Endothelial cell of umbilical vein (primary cell): ENCODE measurements around the gene RNF217. TPM values are rescaled to one million over a fixed set of nuclear protein-coding genes. Genes with fewer than 3 reads are reported as not detected.

Source experiments
- BruUV-seq: library from RNA; stranded (reverse); fragments of 400-500 nt; replicated peaks from 2 replicates; lab custom pipeline; 2021; lab: Mats Ljungman, UMichigan
- CTCF ChIA-PET: fragments of 300-600, 350-600 bp; sonication (Branson Sonifier 250); formaldehyde crosslinking; loops from one replicate; lab custom pipeline; 2021; ENCODE audit warnings: antibody characterized with exemption, inconsistent platforms; lab: Charles Lee
- POLR2A ChIA-PET: fragments of 300-600, 350-600 bp; sonication (Branson Sonifier 250); formaldehyde crosslinking; loops from one replicate; lab custom pipeline; 2021; ENCODE audit warnings: antibody characterized with exemption, inconsistent platforms; lab: Charles Lee
- DNase-seq: peaks from one replicate; pipeline ENCODE4 v3.0.0-alpha.2; 2011; ENCODE audit warnings: low read depth, low spot score
- FAIRE-seq: peaks from 2 replicates; lab custom pipeline; 2011; peaks lifted over from hg19 to GRCh38; lab: Jason Lieb, UNC
- H2AFZ ChIP-seq: 2 replicates; pipeline ENCODE4 v1.6.0; 2012; ENCODE audit warnings: low read depth, low read length, control low read depth, inconsistent platforms
- H3K27ac ChIP-seq: 2 replicates; pipeline ENCODE4 v1.5.1; 2011; ENCODE audit warnings: low read depth, mild to moderate bottlenecking, control low read depth, low read length, moderate library complexity; ENCODE audit not compliant: insufficient read depth
- H3K27me3 ChIP-seq, 2 experiments: 2 replicates each; pipeline versions ENCODE4 v1.6.0 to v1.6.1; 2011; ENCODE audit warnings: low read length in 2 of 2, mixed read lengths in 1 of 2; ENCODE audit not compliant: control insufficient read depth in 2 of 2, insufficient read depth in 2 of 2
- H3K36me3 ChIP-seq, 2 experiments: 2 replicates in 1 of 2; 3 replicates in 1 of 2; pipeline ENCODE4 v1.5.1; 2011; ENCODE audit warnings: low read length in 2 of 2, mild to moderate bottlenecking in 1 of 2, moderate library complexity in 1 of 2; ENCODE audit not compliant: control insufficient read depth in 2 of 2, insufficient read depth in 2 of 2; ENCODE audit errors: extremely low read depth in 1 of 2
- H3K4me1 ChIP-seq: 3 replicates; pipeline ENCODE4 v1.5.1; 2011; ENCODE audit warnings: mild to moderate bottlenecking, low read length; ENCODE audit not compliant: control insufficient read depth, insufficient read depth; ENCODE audit errors: extremely low read depth
- H3K4me2 ChIP-seq: 2 replicates; pipeline ENCODE4 v1.6.1; 2011; ENCODE audit warnings: low read length, control low read depth, mixed read lengths; ENCODE audit not compliant: insufficient read depth
- H3K4me3 ChIP-seq, 3 experiments: fragments of 200-600 bp in 1 of 3; sonication (generic), shearing (Covaris generic) in 1 of 3; replicated peaks in 1 of 3; 2 replicates each; pipeline ENCODE4 v1.5.1; 2011 to 2016; ENCODE audit warnings: control low read depth in 3 of 3, low read length in 3 of 3, mild to moderate bottlenecking in 2 of 3, inconsistent platforms in 1 of 3, low read depth in 1 of 3, moderate library complexity in 1 of 3; ENCODE audit not compliant: insufficient read depth in 1 of 3
- H3K79me2 ChIP-seq: 2 replicates; pipeline ENCODE4 v1.6.0; 2012; ENCODE audit warnings: low read length, inconsistent platforms; ENCODE audit not compliant: control insufficient read depth, insufficient read depth
- H3K9ac ChIP-seq: replicated peaks from 2 replicates; pipeline ENCODE3; 2011; ENCODE audit warnings: low read length, control low read depth; ENCODE audit not compliant: insufficient read depth; ENCODE audit errors: extremely low read depth
- H3K9me1 ChIP-seq: replicated peaks from 3 replicates; pipeline ENCODE4 v1.6.0; 2011; ENCODE audit warnings: mild to moderate bottlenecking, low read length; ENCODE audit not compliant: control insufficient read depth, insufficient read depth; ENCODE audit errors: extremely low read depth
- H3K9me3 ChIP-seq: replicated peaks from 2 replicates; pipeline ENCODE4 v1.5.1; 2012; ENCODE audit warnings: low read length, inconsistent platforms; ENCODE audit not compliant: control insufficient read depth, insufficient read depth
- H4K20me1 ChIP-seq: replicated peaks from 2 replicates; pipeline ENCODE3; 2011; ENCODE audit warnings: mild to moderate bottlenecking, low read length; ENCODE audit not compliant: control insufficient read depth, insufficient read depth; ENCODE audit errors: extremely low read depth
- EZH2 ChIP-seq: IDR thresholded peaks from 2 replicates; pipeline ENCODE4 v1.6.1; 2012; ENCODE audit warnings: borderline replicate concordance, low read depth, mild to moderate bottlenecking, moderate library complexity, low read length, inconsistent platforms; ENCODE audit not compliant: severe bottlenecking
- FOS ChIP-seq: IDR thresholded peaks from 2 replicates; pipeline ENCODE4 v1.6.1; 2011; ENCODE audit warnings: mild to moderate bottlenecking, low read length, moderate library complexity, borderline replicate concordance; ENCODE audit not compliant: insufficient read depth
- GATA2 ChIP-seq: IDR thresholded peaks from 2 replicates; pipeline ENCODE4 v1.7.0; 2011; ENCODE audit warnings: low read depth, mild to moderate bottlenecking, moderate library complexity, mixed read lengths, low read length; ENCODE audit not compliant: insufficient read length, insufficient read depth
- JUN ChIP-seq: IDR thresholded peaks from 2 replicates; pipeline ENCODE4 v1.6.1; 2011; ENCODE audit warnings: borderline replicate concordance, low read depth; ENCODE audit not compliant: insufficient read length, insufficient read depth
- MYC ChIP-seq: IDR thresholded peaks from one replicate; pipeline ENCODE4 v1.6.1; 2011; ENCODE audit warnings: mild to moderate bottlenecking, low read depth, low read length
- POLR2A ChIP-seq: IDR thresholded peaks from 2 replicates; pipeline ENCODE4 v1.6.1; 2012; ENCODE audit warnings: low read depth, mild to moderate bottlenecking, control low read depth, low read length
- POLR2AphosphoS5 ChIP-seq: IDR thresholded peaks from 2 replicates; pipeline ENCODE4 v1.6.1; 2012; ENCODE audit warnings: low read depth, mild to moderate bottlenecking, control low read depth, low read length, moderate library complexity; ENCODE audit not compliant: insufficient read depth
- dilution Hi-C: fragments of 300-500 bp; cut with MboI; formaldehyde crosslinking; loops from one replicate; pipeline ENCODE4 v1.15.0; 2019; ENCODE audit warnings: low sequenced_read_pairs; ENCODE audit not compliant: extremely low pct_ligation_motif_present
- intact Hi-C: fragments of 100-400 bp; cut with micrococcal nuclease; formaldehyde crosslinking; loops from one replicate; pipeline ENCODE4 v1.10.0; 2022
- polyA plus RNA-seq, 4 experiments: library from polyadenylated mRNA; depleted of rRNA in 3 of 4; stranded (reverse) in 3 of 4; unstranded in 1 of 4; fragments of >200 nt; gene quantifications; 2 replicates each; pipeline versions ENCODE4 v1.2.1 to v1.2.3, GENCODE V29; 2011 to 2012; ENCODE audit warnings: missing spikeins in 1 of 4
- total RNA-seq: library from RNA; stranded (reverse); gene quantifications from 2 replicates; pipeline ENCODE4 v1.2.3, GENCODE V29; 2021
- TF ChIP-seq, protein P1 (sequence below): IDR thresholded peaks from 2 replicates; pipeline ENCODE4 v1.6.1; 2011; ENCODE audit not compliant: insufficient read depth, insufficient read length
- TF ChIP-seq, protein P2 (sequence below), 2 donors: IDR thresholded peaks; 1 replicate in 1 of 2; 2 replicates in 1 of 2; pipeline ENCODE4 v1.5.1; 2011; ENCODE audit warnings: low read length in 2 of 2, mild to moderate bottlenecking in 2 of 2, moderate library complexity in 2 of 2, control low read depth in 1 of 2, inconsistent platforms in 1 of 2, low read depth in 1 of 2; ENCODE audit not compliant: insufficient read depth in 1 of 2; ENCODE audit errors: extremely low read depth in 1 of 2

Gene RNF217
- total and polyA plus RNA-seq, 2 donors (not counting 3 experiments of a cell fraction or from before 2014, with no cell fraction given), result 8.8 to 32.5 TPM

- DNase-seq, result no peak
- Histone ChIP-seq H4K20me1 (no peaks in the 10 kb centered on the region), H3K36me3 (no peaks in the 10 kb centered on the region), H3K27me3 (no peaks in the 10 kb centered on the region), H3K79me2 (no peaks in the 10 kb centered on the region), H3K9ac (no peak overlapping the region), H3K9me3 (no peaks in the 10 kb centered on the region), H2AFZ (no peak overlapping the region), H3K27ac (no peak overlapping the region), H3K4me2 (no peak overlapping the region), H3K4me3 (no peak overlapping the region), H3K9me1 (no peaks in the 10 kb centered on the region), H3K4me1 (peaks cover 9% of the 10 kb centered on the region)
- FAIRE-seq, result no peak
- ChIA-PET POLR2A (no interaction called here), CTCF (interaction anchor here (0.7 to 4.4 kb wide), 4 partner anchors 8 to 227 kb away, joined by 3 to 23 read pairs (median 4); no protein-coding TSS in a partner anchor)
- dilution Hi-C loops, result no loop called here
- TF ChIP-seq FOS (no peak), MYC (no peak), GATA2 (no peak), POLR2A (no peak), POLR2AphosphoS5 (no peak), JUN (no peak), EZH2 (no peak)
- TF ChIP-seq, protein P1, sequence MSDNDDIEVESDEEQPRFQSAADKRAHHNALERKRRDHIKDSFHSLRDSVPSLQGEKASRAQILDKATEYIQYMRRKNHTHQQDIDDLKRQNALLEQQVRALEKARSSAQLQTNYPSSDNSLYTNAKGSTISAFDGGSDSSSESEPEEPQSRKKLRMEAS, result no peak
- TF ChIP-seq, protein P2, sequence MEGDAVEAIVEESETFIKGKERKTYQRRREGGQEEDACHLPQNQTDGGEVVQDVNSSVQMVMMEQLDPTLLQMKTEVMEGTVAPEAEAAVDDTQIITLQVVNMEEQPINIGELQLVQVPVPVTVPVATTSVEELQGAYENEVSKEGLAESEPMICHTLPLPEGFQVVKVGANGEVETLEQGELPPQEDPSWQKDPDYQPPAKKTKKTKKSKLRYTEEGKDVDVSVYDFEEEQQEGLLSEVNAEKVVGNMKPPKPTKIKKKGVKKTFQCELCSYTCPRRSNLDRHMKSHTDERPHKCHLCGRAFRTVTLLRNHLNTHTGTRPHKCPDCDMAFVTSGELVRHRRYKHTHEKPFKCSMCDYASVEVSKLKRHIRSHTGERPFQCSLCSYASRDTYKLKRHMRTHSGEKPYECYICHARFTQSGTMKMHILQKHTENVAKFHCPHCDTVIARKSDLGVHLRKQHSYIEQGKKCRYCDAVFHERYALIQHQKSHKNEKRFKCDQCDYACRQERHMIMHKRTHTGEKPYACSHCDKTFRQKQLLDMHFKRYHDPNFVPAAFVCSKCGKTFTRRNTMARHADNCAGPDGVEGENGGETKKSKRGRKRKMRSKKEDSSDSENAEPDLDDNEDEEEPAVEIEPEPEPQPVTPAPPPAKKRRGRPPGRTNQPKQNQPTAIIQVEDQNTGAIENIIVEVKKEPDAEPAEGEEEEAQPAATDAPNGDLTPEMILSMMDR (IDR thresholded peaks at IDR 0.05; ENCODE audit: extremely low read depth in 1 of 2, insufficient read depth in 1 of 2, low read depth in 1 of 2, low read length in 2 of 2), result no peak
- no TSS peak for BruUV-seq
- intact Hi-C loops, result loop anchor here (5.0 kb wide), 1 partner anchor 75 kb away; no protein-coding TSS in a partner anchor
These were observed 134.9 kb downstream of the RNF217 start for GRCh38 chr6:125097186-125097585.
